ENCODE results near the gene SHROOM3. TPM values are rescaled to one million over a fixed set of nuclear protein-coding genes. Genes with fewer than 3 reads are reported as not detected.

SHROOM3 gene
- total and polyA plus RNA-seq, 2 donors from 2014 or later: 5.5 to 67.3 TPM

DNA sequence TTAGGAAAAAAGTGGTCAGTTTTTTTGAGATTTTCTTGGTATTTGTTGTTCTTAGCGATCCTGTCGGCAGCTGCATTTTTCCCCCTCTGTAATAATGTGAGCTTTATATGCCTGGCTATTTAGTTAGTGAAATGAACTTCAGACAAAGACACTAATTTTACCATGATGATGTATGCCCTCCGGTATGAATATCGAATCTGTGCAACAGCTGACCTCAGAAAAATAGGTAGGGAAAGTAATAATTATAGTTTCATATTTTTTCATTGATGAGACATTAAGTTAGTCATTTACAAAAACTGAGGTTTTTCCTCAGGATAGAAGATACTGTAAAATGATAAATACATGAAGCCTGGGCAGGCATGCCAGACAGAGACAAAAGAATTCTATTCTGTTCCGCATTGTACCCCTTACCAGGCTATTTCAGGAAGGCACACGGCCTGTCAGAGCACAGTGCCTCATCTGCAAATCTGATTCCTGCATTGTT is 155.8 kb downstream of the SHROOM3 start:
- peaks cover 3 to 20% (median 13%) of the 10 kb centered on the region in 3 donors for H3K4me1 ChIP-seq (ENCODE audit: control insufficient read depth in 2 of 3, insufficient read depth in 2 of 3, low read depth in 1 of 3, low read length in 3 of 3)
- no peaks in the 10 kb centered on the region for H3K27me3 ChIP-seq (ENCODE audit: control insufficient read depth, insufficient read depth, low read length)
- H3K36me3 ChIP-seq (ENCODE audit: control insufficient read depth in 2 of 3, insufficient read depth in 3 of 3, low read length in 3 of 3): no peaks in the 10 kb centered on the region
- peak overlapping the region; percentile 69 to 90 for H3K27ac ChIP-seq (ENCODE audit: low read depth in 2 of 2, low read length in 2 of 2)
- FAIRE-seq (no peak), DNase-seq (no peak)
- TF ChIP-seq CTCF (IDR thresholded peaks at IDR 0.05; ENCODE audit: borderline replicate concordance, extremely low read depth, insufficient read depth): no peak
- intact Hi-C loops (cut with DNase I): no loop called here
- no peak overlapping the region for H3K9ac ChIP-seq (ENCODE audit: low read length in 3 of 3)
- H3K9me3 ChIP-seq (ENCODE audit: control insufficient read depth in 2 of 3, insufficient read depth in 1 of 3, low read length in 3 of 3): no peaks in the 10 kb centered on the region
- no peak overlapping the region for H3K4me3 ChIP-seq (ENCODE audit: low read length in 3 of 3)

- intact Hi-C loops (cut with DNase I): no loop called here
- H3K4me1 ChIP-seq (ENCODE audit: control insufficient read depth in 2 of 3, insufficient read depth in 2 of 3, low read depth in 1 of 3, low read length in 3 of 3): peaks cover 3 to 20% (median 10%) of the 10 kb centered on the region in 3 donors
- no peaks in the 10 kb centered on the region for H3K27me3 ChIP-seq (ENCODE audit: control insufficient read depth, insufficient read depth, low read length)
- no peak for DNase-seq
- no peak for TF ChIP-seq CTCF (IDR thresholded peaks at IDR 0.05; ENCODE audit: borderline replicate concordance, extremely low read depth, insufficient read depth)
- no peak overlapping the region for H3K9ac ChIP-seq (ENCODE audit: low read length in 3 of 3)
- no peak for FAIRE-seq
- no peak overlapping the region for H3K4me3 ChIP-seq (ENCODE audit: low read length in 3 of 3)
- H3K36me3 ChIP-seq (ENCODE audit: control insufficient read depth in 2 of 3, insufficient read depth in 3 of 3, low read length in 3 of 3): no peaks in the 10 kb centered on the region
- no peaks in the 10 kb centered on the region for H3K9me3 ChIP-seq (ENCODE audit: control insufficient read depth in 2 of 3, insufficient read depth in 1 of 3, low read length in 3 of 3)
- H3K27ac ChIP-seq (ENCODE audit: low read depth in 2 of 2, low read length in 2 of 2): peak overlapping the region in 1 of 2 donors; percentile 12
Measured at GRCh38 chr4:76591992-76592391, 157.0 kb downstream of the SHROOM3 start.

GRCh38 chr4:76592460-76592859 is 157.4 kb downstream of the SHROOM3 start:
- no peak for FAIRE-seq
- H3K27me3 ChIP-seq (ENCODE audit: control insufficient read depth, insufficient read depth, low read length): no peaks in the 10 kb centered on the region
- intact Hi-C loops (cut with DNase I): no loop called here
- no peaks in the 10 kb centered on the region for H3K36me3 ChIP-seq (ENCODE audit: control insufficient read depth in 2 of 3, insufficient read depth in 3 of 3, low read length in 3 of 3)
- no peak for TF ChIP-seq CTCF (IDR thresholded peaks at IDR 0.05; ENCODE audit: borderline replicate concordance, extremely low read depth, insufficient read depth)
- H3K9me3 ChIP-seq (ENCODE audit: control insufficient read depth in 2 of 3, insufficient read depth in 1 of 3, low read length in 3 of 3): no peaks in the 10 kb centered on the region
- H3K27ac ChIP-seq (ENCODE audit: low read depth in 2 of 2, low read length in 2 of 2): peak overlapping the region in 1 of 2 donors; percentile 7
- peaks cover 3 to 20% (median 10%) of the 10 kb centered on the region in 3 donors for H3K4me1 ChIP-seq (ENCODE audit: control insufficient read depth in 2 of 3, insufficient read depth in 2 of 3, low read depth in 1 of 3, low read length in 3 of 3)
- no peak for DNase-seq
- no peak overlapping the region for H3K4me3 ChIP-seq (ENCODE audit: low read length in 3 of 3)
- no peak overlapping the region for H3K9ac ChIP-seq (ENCODE audit: low read length in 3 of 3)

DNA sequence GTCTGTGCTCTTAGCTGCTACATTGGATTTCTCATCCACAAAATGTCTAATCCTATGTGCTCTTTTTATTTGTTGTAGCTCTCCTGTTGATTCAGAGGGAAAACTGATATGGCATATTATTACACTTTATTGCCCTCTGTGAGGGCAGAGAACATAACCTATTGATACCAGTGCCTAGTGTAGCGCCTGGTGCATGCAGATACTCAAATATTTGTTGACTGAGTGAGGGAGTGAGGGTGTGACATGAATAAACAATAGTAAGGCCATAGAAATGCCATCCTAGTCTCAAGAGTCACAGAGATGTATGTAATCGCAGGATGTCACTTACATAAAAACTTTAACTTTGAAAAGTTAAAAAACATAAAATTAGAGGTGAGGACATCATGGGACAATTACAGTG is 159.1 kb downstream of the SHROOM3 start:
- no peaks in the 10 kb centered on the region for H3K27me3 ChIP-seq (ENCODE audit: control insufficient read depth, insufficient read depth, low read length)
- H3K9ac ChIP-seq (ENCODE audit: low read length in 3 of 3): no peak overlapping the region
- no peak overlapping the region for H3K4me3 ChIP-seq (ENCODE audit: low read length in 3 of 3)
- peaks cover 3 to 20% (median 10%) of the 10 kb centered on the region in 3 donors for H3K4me1 ChIP-seq (ENCODE audit: control insufficient read depth in 2 of 3, insufficient read depth in 2 of 3, low read depth in 1 of 3, low read length in 3 of 3)
- intact Hi-C loops (cut with DNase I): no loop called here
- H3K9me3 ChIP-seq (ENCODE audit: control insufficient read depth in 2 of 3, insufficient read depth in 1 of 3, low read length in 3 of 3): no peaks in the 10 kb centered on the region
- FAIRE-seq (no peak), DNase-seq (no peak)
- H3K27ac ChIP-seq (ENCODE audit: low read depth in 2 of 2, low read length in 2 of 2): no peak overlapping the region
- no peaks in the 10 kb centered on the region for H3K36me3 ChIP-seq (ENCODE audit: control insufficient read depth in 2 of 3, insufficient read depth in 3 of 3, low read length in 3 of 3)
- no peak for TF ChIP-seq CTCF (IDR thresholded peaks at IDR 0.05; ENCODE audit: borderline replicate concordance, extremely low read depth, insufficient read depth)

All from kidney (tissue), 14 donors.